Endothelial cell of umbilical vein (primary cell): Measurements from ENCODE around the gene RIPOR3. TPM values are rescaled to one million over a fixed set of nuclear protein-coding genes. Genes with fewer than 3 reads are reported as not detected.

Experiments
- BruUV-seq: library from RNA; stranded (reverse); fragments of 400-500 nt; replicated peaks from 2 replicates; lab custom pipeline; 2021; lab: Mats Ljungman, UMichigan
- CTCF ChIA-PET: fragments of 300-600, 350-600 bp; sonication (Branson Sonifier 250); formaldehyde crosslinking; loops from one replicate; lab custom pipeline; 2021; ENCODE audit warnings: antibody characterized with exemption, inconsistent platforms; lab: Charles Lee
- POLR2A ChIA-PET: fragments of 300-600, 350-600 bp; sonication (Branson Sonifier 250); formaldehyde crosslinking; loops from one replicate; lab custom pipeline; 2021; ENCODE audit warnings: antibody characterized with exemption, inconsistent platforms; lab: Charles Lee
- DNase-seq: peaks from one replicate; pipeline ENCODE4 v3.0.0-alpha.2; 2011; ENCODE audit warnings: low read depth, low spot score
- FAIRE-seq: peaks from 2 replicates; lab custom pipeline; 2011; peaks lifted over from hg19 to GRCh38; lab: Jason Lieb, UNC
- H2AFZ ChIP-seq: 2 replicates; pipeline ENCODE4 v1.6.0; 2012; ENCODE audit warnings: low read depth, low read length, control low read depth, inconsistent platforms
- H3K27ac ChIP-seq: 2 replicates; pipeline ENCODE4 v1.5.1; 2011; ENCODE audit warnings: low read depth, mild to moderate bottlenecking, control low read depth, low read length, moderate library complexity; ENCODE audit not compliant: insufficient read depth
- H3K27me3 ChIP-seq, 2 experiments: 2 replicates each; pipeline versions ENCODE4 v1.6.0 to v1.6.1; 2011; ENCODE audit warnings: low read length in 2 of 2, mixed read lengths in 1 of 2; ENCODE audit not compliant: control insufficient read depth in 2 of 2, insufficient read depth in 2 of 2
- H3K36me3 ChIP-seq, 2 experiments: 2 replicates in 1 of 2; 3 replicates in 1 of 2; pipeline ENCODE4 v1.5.1; 2011; ENCODE audit warnings: low read length in 2 of 2, mild to moderate bottlenecking in 1 of 2, moderate library complexity in 1 of 2; ENCODE audit not compliant: control insufficient read depth in 2 of 2, insufficient read depth in 2 of 2; ENCODE audit errors: extremely low read depth in 1 of 2
- H3K4me1 ChIP-seq: 3 replicates; pipeline ENCODE4 v1.5.1; 2011; ENCODE audit warnings: mild to moderate bottlenecking, low read length; ENCODE audit not compliant: control insufficient read depth, insufficient read depth; ENCODE audit errors: extremely low read depth
- H3K4me2 ChIP-seq: 2 replicates; pipeline ENCODE4 v1.6.1; 2011; ENCODE audit warnings: low read length, control low read depth, mixed read lengths; ENCODE audit not compliant: insufficient read depth
- H3K4me3 ChIP-seq, 3 experiments: fragments of 200-600 bp in 1 of 3; sonication (generic), shearing (Covaris generic) in 1 of 3; replicated peaks in 1 of 3; 2 replicates each; pipeline ENCODE4 v1.5.1; 2011 to 2016; ENCODE audit warnings: control low read depth in 3 of 3, low read length in 3 of 3, mild to moderate bottlenecking in 2 of 3, inconsistent platforms in 1 of 3, low read depth in 1 of 3, moderate library complexity in 1 of 3; ENCODE audit not compliant: insufficient read depth in 1 of 3
- H3K79me2 ChIP-seq: 2 replicates; pipeline ENCODE4 v1.6.0; 2012; ENCODE audit warnings: low read length, inconsistent platforms; ENCODE audit not compliant: control insufficient read depth, insufficient read depth
- H3K9ac ChIP-seq: replicated peaks from 2 replicates; pipeline ENCODE3; 2011; ENCODE audit warnings: low read length, control low read depth; ENCODE audit not compliant: insufficient read depth; ENCODE audit errors: extremely low read depth
- H3K9me1 ChIP-seq: replicated peaks from 3 replicates; pipeline ENCODE4 v1.6.0; 2011; ENCODE audit warnings: mild to moderate bottlenecking, low read length; ENCODE audit not compliant: control insufficient read depth, insufficient read depth; ENCODE audit errors: extremely low read depth
- H3K9me3 ChIP-seq: replicated peaks from 2 replicates; pipeline ENCODE4 v1.5.1; 2012; ENCODE audit warnings: low read length, inconsistent platforms; ENCODE audit not compliant: control insufficient read depth, insufficient read depth
- H4K20me1 ChIP-seq: replicated peaks from 2 replicates; pipeline ENCODE3; 2011; ENCODE audit warnings: mild to moderate bottlenecking, low read length; ENCODE audit not compliant: control insufficient read depth, insufficient read depth; ENCODE audit errors: extremely low read depth
- CTCF ChIP-seq, 2 donors: IDR thresholded peaks; 1 replicate in 1 of 2; 2 replicates in 1 of 2; pipeline ENCODE4 v1.5.1; 2011; ENCODE audit warnings: low read length in 2 of 2, mild to moderate bottlenecking in 2 of 2, moderate library complexity in 2 of 2, control low read depth in 1 of 2, inconsistent platforms in 1 of 2, low read depth in 1 of 2; ENCODE audit not compliant: insufficient read depth in 1 of 2; ENCODE audit errors: extremely low read depth in 1 of 2
- EZH2 ChIP-seq: IDR thresholded peaks from 2 replicates; pipeline ENCODE4 v1.6.1; 2012; ENCODE audit warnings: borderline replicate concordance, low read depth, mild to moderate bottlenecking, moderate library complexity, low read length, inconsistent platforms; ENCODE audit not compliant: severe bottlenecking
- GATA2 ChIP-seq: IDR thresholded peaks from 2 replicates; pipeline ENCODE4 v1.7.0; 2011; ENCODE audit warnings: low read depth, mild to moderate bottlenecking, moderate library complexity, mixed read lengths, low read length; ENCODE audit not compliant: insufficient read length, insufficient read depth
- JUN ChIP-seq: IDR thresholded peaks from 2 replicates; pipeline ENCODE4 v1.6.1; 2011; ENCODE audit warnings: borderline replicate concordance, low read depth; ENCODE audit not compliant: insufficient read length, insufficient read depth
- MYC ChIP-seq: IDR thresholded peaks from one replicate; pipeline ENCODE4 v1.6.1; 2011; ENCODE audit warnings: mild to moderate bottlenecking, low read depth, low read length
- POLR2A ChIP-seq: IDR thresholded peaks from 2 replicates; pipeline ENCODE4 v1.6.1; 2012; ENCODE audit warnings: low read depth, mild to moderate bottlenecking, control low read depth, low read length
- POLR2AphosphoS5 ChIP-seq: IDR thresholded peaks from 2 replicates; pipeline ENCODE4 v1.6.1; 2012; ENCODE audit warnings: low read depth, mild to moderate bottlenecking, control low read depth, low read length, moderate library complexity; ENCODE audit not compliant: insufficient read depth
- dilution Hi-C: fragments of 300-500 bp; cut with MboI; formaldehyde crosslinking; loops from one replicate; pipeline ENCODE4 v1.15.0; 2019; ENCODE audit warnings: low sequenced_read_pairs; ENCODE audit not compliant: extremely low pct_ligation_motif_present
- intact Hi-C: fragments of 100-400 bp; cut with micrococcal nuclease; formaldehyde crosslinking; loops from one replicate; pipeline ENCODE4 v1.10.0; 2022
- polyA plus RNA-seq, 4 experiments: library from polyadenylated mRNA; depleted of rRNA in 3 of 4; stranded (reverse) in 3 of 4; unstranded in 1 of 4; fragments of >200 nt; gene quantifications; 2 replicates each; pipeline versions ENCODE4 v1.2.1 to v1.2.3, GENCODE V29; 2011 to 2012; ENCODE audit warnings: missing spikeins in 1 of 4
- total RNA-seq: library from RNA; stranded (reverse); gene quantifications from 2 replicates; pipeline ENCODE4 v1.2.3, GENCODE V29; 2021

Gene RIPOR3
- total and polyA plus RNA-seq, 2 donors (not counting 3 experiments of a cell fraction or from before 2014, with no cell fraction given): not detected

- Histone ChIP-seq H3K9ac (no peak overlapping the region), H3K79me2 (no peaks in the 10 kb centered on the region), H3K9me3 (no peaks in the 10 kb centered on the region), H3K4me1 (no peaks in the 10 kb centered on the region), H3K27me3 (no peaks in the 10 kb centered on the region), H3K27ac (no peak overlapping the region), H2AFZ (no peak overlapping the region), H3K4me3 (no peak overlapping the region), H3K9me1 (no peaks in the 10 kb centered on the region), H4K20me1 (no peaks in the 10 kb centered on the region), H3K4me2 (no peak overlapping the region), H3K36me3 (no peaks in the 10 kb centered on the region)
- dilution Hi-C loops: no loop called here
- FAIRE-seq (no peak), DNase-seq (no peak)
- ChIA-PET POLR2A (no interaction called here), CTCF (interaction anchor here (0.7 to 1.5 kb wide), 3 partner anchors 33 to 81 kb away, joined by 3 read pairs; no protein-coding TSS in a partner anchor)
- TF ChIP-seq MYC (no peak), POLR2A (no peak), EZH2 (no peak), JUN (no peak), GATA2 (no peak), POLR2AphosphoS5 (no peak), CTCF (IDR thresholded peaks at IDR 0.05; ENCODE audit: extremely low read depth in 1 of 2, insufficient read depth in 1 of 2, low read depth in 1 of 2, low read length in 2 of 2) (no peak)
- intact Hi-C loops: no loop called here
- BruUV-seq: no TSS peak
Measured at GRCh38 chr20:50668326-50668725, 23.0 kb downstream of the RIPOR3 start.
